Liver (tissue), 9 donors: ENCODE results near the gene ANKMY1. TPM values are rescaled to one million over a fixed set of nuclear protein-coding genes. Genes with fewer than 3 reads are reported as not detected.

Experiments
- DNase-seq: peaks from one replicate; pipeline ENCODE4 v3.0.0-alpha.2; 2017; ENCODE audit warnings: low spot score
- H3K27ac ChIP-seq, 2 donors: one replicate each; pipeline ENCODE4 v1.7.0; 2013; ENCODE audit warnings: inconsistent platforms in 2 of 2, low read length in 2 of 2, control low read depth in 1 of 2, low read depth in 1 of 2, mild to moderate bottlenecking in 1 of 2
- H3K27me3 ChIP-seq, 4 donors: one replicate each; pipeline versions ENCODE4 v1.6.1 to v1.7.0; 2013; ENCODE audit warnings: low read length in 3 of 4, inconsistent platforms in 1 of 4, mild to moderate bottlenecking in 1 of 4, moderate library complexity in 1 of 4; ENCODE audit not compliant: control insufficient read depth in 4 of 4, insufficient read depth in 4 of 4
- H3K36me3 ChIP-seq, 4 donors: one replicate each; pipeline versions ENCODE4 v1.6.1 to v1.7.0; 2013; ENCODE audit warnings: low read length in 3 of 4, mild to moderate bottlenecking in 3 of 4, low read depth in 1 of 4, moderate library complexity in 1 of 4; ENCODE audit not compliant: control insufficient read depth in 4 of 4, insufficient read depth in 3 of 4
- H3K4me1 ChIP-seq, 4 donors: one replicate each; pipeline versions ENCODE4 v1.6.1 to v1.7.0; 2013; ENCODE audit warnings: low read length in 3 of 4, mild to moderate bottlenecking in 3 of 4, moderate library complexity in 1 of 4; ENCODE audit not compliant: control insufficient read depth in 4 of 4, insufficient read depth in 4 of 4
- H3K4me3 ChIP-seq, 3 donors: one replicate each; pipeline versions ENCODE4 v1.6.1 to v1.7.0; 2013; ENCODE audit warnings: low read length in 3 of 3, control low read depth in 1 of 3, low read depth in 1 of 3, mild to moderate bottlenecking in 1 of 3
- H3K9ac ChIP-seq, 2 donors: one replicate each; pipeline ENCODE4 v1.7.0; 2013; ENCODE audit warnings: low read length in 2 of 2, mild to moderate bottlenecking in 2 of 2, moderate library complexity in 2 of 2, control low read depth in 1 of 2, low read depth in 1 of 2
- H3K9me3 ChIP-seq, 4 donors: one replicate each; pipeline versions ENCODE4 v1.6.1 to v1.7.0; 2013; ENCODE audit warnings: low read length in 3 of 4; ENCODE audit not compliant: control insufficient read depth in 4 of 4
- ATF3 ChIP-seq: IDR thresholded peaks from 2 replicates; pipeline ENCODE4 v1.6.1; 2016; ENCODE audit warnings: antibody characterized with exemption
- CTCF ChIP-seq: fragments of 150-350 bp; IDR thresholded peaks from 2 replicates; pipeline ENCODE4 v1.5.1; 2017; ENCODE audit warnings: improper control_type of control experiment, low read depth, low read length; ENCODE audit not compliant: missing input control
- EGR1 ChIP-seq, 2 donors: IDR thresholded peaks; 2 replicates each; pipeline ENCODE4 v1.6.1; 2016 to 2018; ENCODE audit warnings: antibody characterized with exemption in 2 of 2, low read depth in 2 of 2
- FOXA1 ChIP-seq: IDR thresholded peaks from 2 replicates; pipeline ENCODE4 v1.6.1; 2016; ENCODE audit warnings: antibody characterized with exemption
- FOXA2 ChIP-seq: IDR thresholded peaks from 2 replicates; pipeline ENCODE4 v1.6.1; 2016; ENCODE audit warnings: antibody characterized with exemption
- HNF4A ChIP-seq, 2 donors: conservative IDR thresholded peaks; 2 replicates each; pipeline ENCODE4 v1.6.1; 2016; ENCODE audit warnings: antibody characterized with exemption in 2 of 2, mild to moderate bottlenecking in 2 of 2
- HNF4G ChIP-seq: IDR thresholded peaks from 2 replicates; pipeline ENCODE4 v1.6.1; 2016; ENCODE audit warnings: antibody characterized with exemption
- JUND ChIP-seq, 2 donors: IDR thresholded peaks; 2 replicates each; pipeline ENCODE4 v1.6.1; 2016; ENCODE audit warnings: antibody characterized with exemption in 2 of 2
- NR2F2 ChIP-seq: IDR thresholded peaks from 2 replicates; pipeline ENCODE4 v1.6.1; 2016; ENCODE audit warnings: antibody characterized with exemption
- RAD21 ChIP-seq, 2 donors: IDR thresholded peaks; 2 replicates each; pipeline ENCODE4 v1.6.1; 2016; ENCODE audit warnings: antibody characterized with exemption in 2 of 2, mild to moderate bottlenecking in 2 of 2
- REST ChIP-seq: IDR thresholded peaks from 2 replicates; pipeline ENCODE4 v1.6.1; 2016; ENCODE audit warnings: antibody characterized with exemption, mild to moderate bottlenecking
- RXRA ChIP-seq, 2 donors: IDR thresholded peaks; 2 replicates each; pipeline ENCODE4 v1.6.1; 2017 to 2018; ENCODE audit warnings: antibody characterized with exemption in 2 of 2, mild to moderate bottlenecking in 1 of 2
- SP1 ChIP-seq: IDR thresholded peaks from 2 replicates; pipeline ENCODE4 v1.6.1; 2018; ENCODE audit warnings: antibody characterized with exemption, mild to moderate bottlenecking
- TAF1 ChIP-seq: conservative IDR thresholded peaks from 2 replicates; pipeline ENCODE4 v1.6.1; 2016; ENCODE audit warnings: antibody characterized with exemption, mild to moderate bottlenecking
- YY1 ChIP-seq: IDR thresholded peaks from 2 replicates; pipeline ENCODE4 v1.6.1; 2016; ENCODE audit warnings: antibody characterized with exemption, mild to moderate bottlenecking
- ZBTB33 ChIP-seq: IDR thresholded peaks from 2 replicates; pipeline ENCODE4 v1.6.1; 2016; ENCODE audit warnings: antibody characterized with exemption
- WGBS: extraction: QIAGEN DNeasy Blood & Tissue Kit; methylation state at CpG from one replicate; pipeline ENCODE4 v1.1.7; 2013; 5-methylcytosine and 5-hydroxymethylcytosine counted together
- polyA plus RNA-seq, 2 donors: library from polyadenylated mRNA; stranded (reverse) in 1 of 2; unstranded in 1 of 2; fragments of 200-250 nt in 1 of 2; fragments of >200 nt in 1 of 2; fragmentation: Nextera tagmentation in 1 of 2; extraction: Ambion mirVana in 1 of 2; gene quantifications; one replicate each; pipeline versions ENCODE4 v1.2.1 to v1.2.3, GENCODE V29; 2013 to 2015
- total RNA-seq, 2 donors: library from RNA; depleted of rRNA; stranded (reverse); fragments of >200 nt; gene quantifications; one replicate each; pipeline ENCODE4 v1.2.3, GENCODE V29; 2014
- donor health status: healthy.
- donor health status: healthy.
- donor health status: healthy.
- donor health status: healthy.
- donor health status: healthy.

The ANKMY1 gene
- total and polyA plus RNA-seq, 4 donors = 2.5 to 12.8 (median 4.2) TPM

- Histone ChIP-seq H3K9me3 (peaks cover 0 to 2% (median 0%) of the 10 kb centered on the region in 4 donors), H3K27ac (no peak overlapping the region), H3K9ac (no peak overlapping the region), H3K4me1 (no peaks in the 10 kb centered on the region), H3K36me3 (no peaks in the 10 kb centered on the region), H3K4me3 (no peak overlapping the region), H3K27me3 (no peaks in the 10 kb centered on the region)
- TF ChIP-seq YY1 (no peak), ATF3 (no peak), EGR1 (IDR thresholded peaks at IDR 0.05; ENCODE audit: low read depth in 2 of 2) (no peak), HNF4G (no peak), TAF1 (no peak), CTCF (no peak), FOXA1 (no peak), RAD21 (IDR thresholded peaks at IDR 0.05) (no peak), JUND (IDR thresholded peaks at IDR 0.05) (no peak), ZBTB33 (no peak), FOXA2 (no peak), RXRA (IDR thresholded peaks at IDR 0.05) (no peak)
- DNase-seq = no peak
- 85% methylated on average over 12 of the region's 12 CpGs for WGBS
Observed at GRCh38 chr2:240479111-240479501, 78.7 kb downstream of the ANKMY1 start.

GRCh38 chr2:240478346-240479110, 79.3 kb downstream of the ANKMY1 start:
- DNase-seq = no peak
- peaks cover 0 to 2% (median 0%) of the 10 kb centered on the region in 4 donors for H3K9me3 ChIP-seq
- 96% methylated on average over 21 of the region's 21 CpGs for whole genome bisulfite sequencing
- H3K4me3 ChIP-seq = no peak overlapping the region
- H3K27ac ChIP-seq = no peak overlapping the region
- H3K9ac ChIP-seq = no peak overlapping the region
- no peaks in the 10 kb centered on the region for H3K4me1 ChIP-seq
- TF ChIP-seq SP1 (no peak), ZBTB33 (no peak), YY1 (no peak), REST (no peak), NR2F2 (no peak), FOXA1 (no peak), CTCF (no peak), HNF4A (conservative IDR thresholded peaks at IDR 0.05) (no peak), HNF4G (no peak)
- H3K36me3 ChIP-seq = no peaks in the 10 kb centered on the region
- H3K27me3 ChIP-seq = no peaks in the 10 kb centered on the region
